ENCODE measurements around the gene CLCNKB. TPM values are rescaled to one million over a fixed set of nuclear protein-coding genes. Genes with fewer than 3 reads are reported as not detected.
A peak's percentile ranks its signal among the peaks of the same experiment; 100 is the strongest.
"Not testable (repeated sequence)": the region's sequence is repeated elsewhere in the genome, so short reads cannot be mapped to it uniquely, and the experiment has no call there.

CLCNKB gene
- total and polyA plus RNA-seq, 4 experiments from 2014 or later, result not detected

DNA sequence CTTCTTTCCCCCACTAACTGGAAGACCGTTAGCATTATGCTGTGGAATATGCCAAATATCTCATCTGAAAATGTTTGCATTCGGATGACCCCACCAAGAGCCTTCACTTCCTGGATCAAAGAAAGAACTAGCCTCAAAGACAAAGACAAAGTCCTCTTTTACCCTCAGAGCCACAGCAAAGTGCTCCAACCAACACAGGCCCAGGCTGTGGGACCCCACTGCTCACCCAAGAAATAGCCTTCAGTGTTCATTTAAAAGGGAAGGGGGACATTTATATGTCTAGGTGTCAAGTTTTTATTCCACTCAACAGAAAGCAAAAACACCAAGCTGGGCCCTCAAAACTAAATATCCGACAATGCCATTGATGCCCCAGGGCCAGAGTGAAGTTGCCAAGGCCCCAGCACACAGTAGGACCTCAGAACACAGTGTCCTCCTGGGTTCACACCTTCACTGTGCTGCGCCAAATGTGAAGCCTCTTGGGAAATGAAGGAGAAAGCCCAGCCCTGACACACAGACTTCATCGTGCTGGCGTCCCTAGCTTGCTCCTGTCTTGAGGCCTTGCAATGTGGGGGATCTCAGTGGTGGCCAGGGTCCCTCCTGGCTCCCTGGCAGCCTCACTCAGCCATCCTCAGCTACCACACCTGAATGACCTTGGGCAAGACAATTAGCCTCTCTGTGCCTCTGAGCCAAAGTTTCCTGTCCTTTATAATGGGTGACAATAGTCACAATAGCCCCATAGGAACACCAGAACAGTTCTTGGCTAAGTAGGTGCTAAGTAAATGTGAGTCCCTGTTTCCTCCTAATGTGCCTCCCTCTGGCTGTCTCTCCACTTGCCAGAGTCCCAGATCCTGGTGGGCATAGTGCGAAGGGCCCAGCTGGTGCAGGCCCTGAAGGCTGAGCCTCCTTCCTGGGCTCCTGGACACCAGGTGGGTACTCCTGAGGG lies 11.3 kb downstream of the CLCNKB start:
- Histone ChIP-seq H3K4me1 (ENCODE audit: insufficient read depth, low read length) (peaks cover 3% of the 10 kb centered on the region), H3K4me3 (ENCODE audit: low read length in 2 of 2) (no peak overlapping the region), H3K27ac (ENCODE audit: low read depth, low read length) (no peak overlapping the region), H3K36me3 (ENCODE audit: insufficient read depth, low read length) (no peaks in the 10 kb centered on the region), H3K27me3 (ENCODE audit: insufficient read depth, low read length) (no peaks in the 10 kb centered on the region), H3K9me3 (ENCODE audit: control insufficient read depth in 1 of 2, low read length in 2 of 2) (no peaks in the 10 kb centered on the region)
- no peaks in the 10 kb centered on the region for H3K9me3 Mint-ChIP-seq
- intact Hi-C loops (cut with micrococcal nuclease), result loop anchor here (5.0 kb wide), 1 partner anchor 458 kb away; no protein-coding TSS in a partner anchor
- H3K36me3 Mint-ChIP-seq, result no peaks in the 10 kb centered on the region
- ChIA-PET POLR2A (ENCODE audit: partially characterized antibody) (no interaction called here), CTCF (ENCODE audit: partially characterized antibody) (interaction anchor here (0.7 to 2.7 kb wide), 17 partner anchors 12 to 268 kb away, joined by 3 to 16 read pairs (median 4); partner anchors contain the start of genes CLCNKB, FAM131C and UQCRHL)
- no peak overlapping the region for H3K27ac Mint-ChIP-seq
- peaks cover 4 to 7% (median 6%) of the 10 kb centered on the region in 4 donors for H3K4me1 Mint-ChIP-seq
- no peak for DNase-seq
- peaks cover 5 to 9% of the 10 kb centered on the region in 2 donors for H3K27me3 Mint-ChIP-seq
- H3K4me3 Mint-ChIP-seq, result no peak overlapping the region

DNA sequence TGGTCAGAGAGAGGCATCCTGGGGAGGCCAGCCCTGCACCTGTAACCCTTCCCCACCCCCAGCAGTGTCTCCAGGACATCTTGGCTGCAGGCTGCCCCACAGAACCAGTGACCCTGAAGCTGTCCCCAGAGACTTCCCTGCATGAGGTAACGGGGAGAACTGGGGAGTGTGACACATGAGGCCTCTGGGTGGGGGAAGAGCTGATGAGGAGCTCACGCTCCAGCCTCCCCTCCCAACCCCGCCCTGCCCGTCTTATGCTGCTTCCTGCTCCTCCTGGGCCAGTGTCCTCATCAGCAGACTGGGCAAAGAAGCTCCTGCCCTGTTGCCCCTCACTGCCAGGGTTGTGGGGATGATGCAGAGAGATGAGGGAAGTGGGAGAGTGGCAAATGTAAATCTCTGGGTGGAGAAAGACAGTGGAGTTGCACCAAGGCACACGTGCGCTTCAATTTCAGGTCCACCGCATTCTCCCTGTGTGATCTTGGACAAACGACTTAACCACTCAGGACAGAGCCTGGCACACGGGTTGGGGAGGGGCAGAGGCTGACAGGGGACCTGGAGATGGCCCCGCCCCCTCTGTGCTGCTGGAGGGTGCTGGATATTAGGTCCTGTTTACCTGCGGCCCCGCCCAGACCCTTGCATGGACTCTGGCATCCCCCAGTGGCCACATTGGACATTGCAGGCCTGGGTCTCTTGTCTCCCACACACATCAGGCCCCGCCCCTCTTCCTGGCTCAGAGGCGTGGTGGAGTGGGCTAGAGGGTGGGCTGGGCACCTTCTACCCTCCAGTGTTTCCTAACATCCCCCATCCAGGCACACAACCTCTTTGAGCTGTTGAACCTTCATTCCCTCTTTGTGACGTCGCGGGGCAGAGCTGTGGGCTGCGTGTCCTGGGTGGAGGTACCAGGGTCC lies 12.3 kb downstream of the CLCNKB start:
- no peak overlapping the region for H3K4me3 ChIP-seq (ENCODE audit: low read length in 2 of 2)
- no peak overlapping the region for H3K27ac ChIP-seq (ENCODE audit: low read depth, low read length)
- CTCF ChIA-PET (ENCODE audit: partially characterized antibody), result interaction anchor here (0.6 to 2.7 kb wide), 17 partner anchors 17 to 390 kb away, joined by 3 to 16 read pairs (median 4); partner anchors contain the start of genes FAM131C and UQCRHL
- H3K9me3 ChIP-seq (ENCODE audit: control insufficient read depth in 1 of 2, low read length in 2 of 2), result no peaks in the 10 kb centered on the region
- no peaks in the 10 kb centered on the region for H3K27me3 ChIP-seq (ENCODE audit: insufficient read depth, low read length)
- Mint-ChIP-seq H3K27me3 (peaks cover 2 to 5% of the 10 kb centered on the region in 2 donors), H3K4me1 (peaks cover 4 to 7% (median 6%) of the 10 kb centered on the region in 4 donors), H3K9me3 (no peaks in the 10 kb centered on the region), H3K27ac (peak overlapping the region in 2 of 7 donors; percentile 52 to 57), H3K36me3 (no peaks in the 10 kb centered on the region), H3K4me3 (peak overlapping the region in 2 of 8 donors; percentile 11 to 43)
- intact Hi-C loops (cut with micrococcal nuclease), result loop anchor here (1.0 to 5.0 kb wide), 3 partner anchors 47 to 459 kb away; no protein-coding TSS in a partner anchor
- H3K4me1 ChIP-seq (ENCODE audit: insufficient read depth, low read length), result peaks cover 3% of the 10 kb centered on the region
- DNase-seq, result peak; percentile 69 to 85 (median 78)
- POLR2A ChIA-PET (ENCODE audit: partially characterized antibody), result no interaction called here
- H3K36me3 ChIP-seq (ENCODE audit: insufficient read depth, low read length), result no peaks in the 10 kb centered on the region

DNA sequence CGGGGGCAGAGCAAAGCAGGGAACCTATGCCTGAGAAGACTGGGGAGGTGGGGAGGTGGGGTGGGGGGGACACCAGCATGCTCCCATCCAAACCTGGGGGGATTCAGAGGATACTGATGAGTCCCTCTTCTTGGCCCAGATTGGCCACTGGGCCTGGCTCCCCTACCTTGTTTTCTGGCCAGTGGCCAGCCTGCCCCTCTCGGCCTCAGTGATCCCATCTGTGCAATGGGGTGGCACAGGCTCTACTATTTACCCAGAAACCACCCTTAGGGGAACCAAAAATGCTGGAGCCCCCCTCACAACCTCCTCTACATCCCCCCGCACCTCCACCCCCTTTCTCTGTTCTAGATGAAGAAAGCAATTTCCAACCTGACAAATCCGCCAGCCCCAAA lies 12.9 kb downstream of the CLCNKB start:
- H3K27ac Mint-ChIP-seq, result not testable (repeated sequence)

DNA sequence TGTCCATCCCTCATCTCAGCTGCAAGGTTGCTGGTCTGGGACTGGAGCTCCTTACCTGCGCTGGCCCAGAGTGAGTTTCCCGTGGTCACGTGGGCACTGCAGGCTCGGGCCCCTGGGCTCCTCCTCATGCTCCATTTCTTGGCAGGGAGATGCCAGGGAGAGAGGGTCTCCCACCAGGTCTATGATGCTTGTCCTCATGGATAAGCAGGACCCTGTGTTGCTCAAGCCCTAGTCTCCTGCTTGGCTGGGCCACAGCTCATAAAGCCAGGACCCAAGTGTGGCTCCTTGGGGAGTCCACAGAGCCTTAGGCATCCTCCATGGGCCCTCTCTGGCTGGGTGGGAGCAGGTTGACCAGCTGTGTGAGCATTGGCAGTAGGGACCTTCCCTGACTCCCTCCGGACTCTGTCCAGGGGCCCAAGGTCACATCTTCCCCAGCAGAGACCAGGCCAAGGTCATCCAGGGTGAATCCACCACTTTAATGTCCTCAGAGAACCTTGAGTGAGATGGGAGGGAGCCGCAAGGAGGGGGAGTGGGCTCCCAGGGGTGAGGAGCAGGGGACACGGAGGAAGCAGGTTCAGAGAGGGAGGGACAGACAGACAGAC lies 13.8 kb downstream of the CLCNKB start:
- H3K36me3 ChIP-seq (ENCODE audit: insufficient read depth, low read length); POLR2A ChIA-PET (ENCODE audit: partially characterized antibody); H3K4me1 Mint-ChIP-seq; H3K27ac ChIP-seq (ENCODE audit: low read depth, low read length); H3K36me3 Mint-ChIP-seq; H3K27ac Mint-ChIP-seq; H3K27me3 ChIP-seq (ENCODE audit: insufficient read depth, low read length); H3K4me1 ChIP-seq (ENCODE audit: insufficient read depth, low read length); DNase-seq; H3K4me3 Mint-ChIP-seq; H3K27me3 Mint-ChIP-seq; H3K4me3 ChIP-seq (ENCODE audit: low read length in 2 of 2); H3K9me3 ChIP-seq (ENCODE audit: control insufficient read depth in 1 of 2, low read length in 2 of 2); H3K9me3 Mint-ChIP-seq: not testable (repeated sequence)
- intact Hi-C loops (cut with micrococcal nuclease), result loop anchor here (5.0 kb wide), 1 partner anchor 460 kb away; no protein-coding TSS in a partner anchor
- CTCF ChIA-PET (ENCODE audit: partially characterized antibody), result interaction anchor here (0.9 to 2.4 kb wide), 2 partner anchors 242 to 267 kb away, joined by 3 to 16 read pairs; no protein-coding TSS in a partner anchor

More for the DNA sequence above, 12.9 kb downstream of the CLCNKB start:
- POLR2A ChIA-PET (ENCODE audit: partially characterized antibody); H3K4me1 Mint-ChIP-seq; H3K36me3 ChIP-seq (ENCODE audit: insufficient read depth, low read length); H3K9me3 Mint-ChIP-seq; H3K9me3 ChIP-seq (ENCODE audit: control insufficient read depth in 1 of 2, low read length in 2 of 2); DNase-seq; H3K27ac ChIP-seq (ENCODE audit: low read depth, low read length); H3K4me3 Mint-ChIP-seq; H3K4me3 ChIP-seq (ENCODE audit: low read length in 2 of 2); H3K27me3 ChIP-seq (ENCODE audit: insufficient read depth, low read length); H3K27me3 Mint-ChIP-seq; H3K4me1 ChIP-seq (ENCODE audit: insufficient read depth, low read length); H3K36me3 Mint-ChIP-seq: not testable (repeated sequence)
- intact Hi-C loops (cut with micrococcal nuclease), result loop anchor here (1.0 to 5.0 kb wide), 3 partner anchors 47 to 459 kb away; no protein-coding TSS in a partner anchor
- CTCF ChIA-PET (ENCODE audit: partially characterized antibody), result interaction anchor here (0.6 to 2.7 kb wide), 12 partner anchors 19 to 389 kb away, joined by 3 to 16 read pairs (median 4); no protein-coding TSS in a partner anchor

DNA sequence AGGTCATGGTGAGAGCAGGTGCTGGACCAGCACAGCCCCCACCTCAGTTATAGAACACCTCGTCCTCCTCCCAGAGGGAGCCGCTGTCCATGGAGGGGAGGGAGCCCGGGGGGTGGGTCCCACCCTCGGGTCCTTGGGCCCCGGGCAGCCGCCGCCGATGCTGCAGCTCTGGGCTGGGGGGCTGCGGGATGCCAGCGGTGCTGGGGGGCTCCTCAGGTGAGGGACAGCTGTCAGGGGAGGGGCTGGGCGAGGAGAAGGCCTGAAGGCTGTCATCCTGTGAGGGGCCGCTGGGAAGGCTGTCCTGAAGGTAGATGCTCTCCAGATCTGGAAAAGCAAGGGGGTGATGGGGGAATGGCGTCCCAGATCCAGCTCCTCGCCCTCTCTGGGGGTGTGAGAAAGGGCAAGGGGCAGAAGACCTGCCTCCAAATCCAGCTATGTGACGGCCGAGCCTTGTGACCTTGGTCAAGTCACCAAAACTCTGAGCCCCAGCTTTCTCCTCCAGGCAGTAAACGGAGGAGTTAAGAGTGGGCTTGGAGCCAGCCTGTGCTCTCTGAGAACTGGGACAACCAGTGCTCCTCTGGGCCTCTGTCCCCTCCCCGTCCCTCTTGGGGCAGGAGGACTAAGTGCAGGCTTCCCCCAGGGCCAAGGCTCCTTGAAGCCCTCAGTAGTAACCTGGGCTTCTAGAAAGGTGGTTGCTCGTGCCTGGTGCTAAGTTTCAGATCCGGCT lies 15.0 kb downstream of the CLCNKB start:
- POLR2A ChIA-PET (ENCODE audit: partially characterized antibody); DNase-seq; CTCF ChIA-PET (ENCODE audit: partially characterized antibody): not testable (repeated sequence)

DNA sequence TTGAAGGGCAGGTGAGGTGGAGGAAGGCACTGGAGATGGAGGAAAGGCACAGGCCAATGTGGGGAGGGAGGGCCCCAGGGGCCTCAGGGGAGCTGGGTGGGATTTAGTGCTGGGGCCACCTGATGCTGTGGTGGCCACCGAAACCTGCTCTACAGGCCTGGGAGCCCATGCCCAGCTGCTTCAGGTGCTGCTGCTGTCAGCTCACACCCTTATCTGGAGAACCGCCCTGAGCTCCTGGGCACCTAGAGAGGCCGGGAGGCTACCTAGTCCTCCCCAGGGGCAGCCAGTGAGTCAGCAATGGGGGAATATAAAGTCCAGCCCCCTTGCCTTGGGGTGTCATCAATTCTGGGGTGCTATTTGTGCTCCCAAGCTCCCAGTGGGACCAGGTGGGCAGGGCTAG lies 17.7 kb downstream of the CLCNKB start:
- Mint-ChIP-seq H3K36me3 (no peaks in the 10 kb centered on the region), H3K4me1 (peaks cover 8 to 23% (median 16%) of the 10 kb centered on the region in 4 donors), H3K27ac (no peak overlapping the region), H3K9me3 (no peaks in the 10 kb centered on the region), H3K4me3 (no peak overlapping the region), H3K27me3 (peaks cover 1 to 3% of the 10 kb centered on the region in 2 donors)
- Histone ChIP-seq H3K27ac (ENCODE audit: low read depth, low read length) (no peak overlapping the region), H3K9me3 (ENCODE audit: control insufficient read depth in 1 of 2, low read length in 2 of 2) (no peaks in the 10 kb centered on the region), H3K4me1 (ENCODE audit: insufficient read depth, low read length) (peaks cover 12% of the 10 kb centered on the region), H3K4me3 (ENCODE audit: low read length in 2 of 2) (no peak overlapping the region), H3K36me3 (ENCODE audit: insufficient read depth, low read length) (no peaks in the 10 kb centered on the region), H3K27me3 (ENCODE audit: insufficient read depth, low read length) (no peaks in the 10 kb centered on the region)
- ChIA-PET POLR2A (ENCODE audit: partially characterized antibody) (no interaction called here), CTCF (ENCODE audit: partially characterized antibody) (interaction anchor here (1.2 kb wide), 1 partner anchor 18 kb away, joined by 4 read pairs; no protein-coding TSS in a partner anchor)
- DNase-seq, result no peak
- intact Hi-C loops (cut with micrococcal nuclease), result no loop called here

More for the DNA sequence above, 15.0 kb downstream of the CLCNKB start:
- not testable (repeated sequence) for H3K27ac ChIP-seq (ENCODE audit: low read depth, low read length); H3K27ac Mint-ChIP-seq; H3K4me1 Mint-ChIP-seq; H3K9me3 Mint-ChIP-seq; H3K27me3 ChIP-seq (ENCODE audit: insufficient read depth, low read length); H3K27me3 Mint-ChIP-seq; H3K36me3 Mint-ChIP-seq; H3K9me3 ChIP-seq (ENCODE audit: control insufficient read depth in 1 of 2, low read length in 2 of 2); H3K4me3 ChIP-seq (ENCODE audit: low read length in 2 of 2); H3K4me1 ChIP-seq (ENCODE audit: insufficient read depth, low read length); H3K36me3 ChIP-seq (ENCODE audit: insufficient read depth, low read length); H3K4me3 Mint-ChIP-seq
- intact Hi-C loops (cut with micrococcal nuclease), result loop anchor here (1.0 to 5.0 kb wide), 2 partner anchors 8 to 461 kb away; no protein-coding TSS in a partner anchor

All from CD4-positive, alpha-beta memory T cell (primary cell).